HG03135 (cell line): ENCODE data around the gene DCHS2.

Experiments
- ATAC-seq: cut with Tn5 transposase; IDR thresholded peaks from one replicate; pipeline ENCODE4 v1.9.1; 2021; ENCODE audit warnings: mild to moderate bottlenecking, moderate library complexity; ENCODE audit not compliant: unreplicated experiment

DCHS2 gene

DNA sequence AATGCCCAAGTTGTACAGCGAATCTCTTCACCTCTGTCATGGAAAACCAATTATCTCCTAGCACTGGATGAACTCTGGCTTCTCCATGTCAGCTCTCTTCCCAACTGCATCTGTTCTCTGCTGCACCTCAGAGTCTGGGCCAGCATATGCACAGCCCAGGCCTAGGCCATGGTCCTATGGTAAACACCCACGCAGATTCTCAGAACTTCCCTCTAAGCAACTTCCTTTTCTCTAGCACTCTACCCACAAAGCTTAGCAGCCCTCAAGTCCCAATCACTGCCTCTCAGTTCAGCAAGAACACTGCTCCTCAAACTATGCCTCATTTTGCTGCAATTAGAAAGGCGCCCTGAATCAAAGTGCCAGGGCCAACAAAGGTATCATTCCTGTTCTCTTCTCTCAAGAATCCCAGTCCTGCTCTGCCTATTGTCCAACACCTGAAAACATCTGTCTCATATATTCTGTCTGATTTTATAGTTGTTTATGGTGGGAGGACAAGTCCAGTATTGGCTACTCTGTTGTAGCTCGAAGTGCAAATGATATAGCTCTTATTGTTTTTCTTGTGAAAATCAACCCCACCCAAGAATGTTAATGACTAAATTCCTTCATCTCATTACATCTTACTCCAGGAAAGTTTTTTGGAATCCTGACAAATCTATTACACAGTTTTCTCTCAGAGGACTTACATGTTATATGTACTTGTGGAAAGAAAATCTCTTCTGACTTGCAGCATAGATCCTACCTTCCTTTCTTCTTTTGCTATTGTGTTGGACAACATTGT, 85.4 kb downstream of the DCHS2 start:
- ATAC-seq, result no peak

DNA sequence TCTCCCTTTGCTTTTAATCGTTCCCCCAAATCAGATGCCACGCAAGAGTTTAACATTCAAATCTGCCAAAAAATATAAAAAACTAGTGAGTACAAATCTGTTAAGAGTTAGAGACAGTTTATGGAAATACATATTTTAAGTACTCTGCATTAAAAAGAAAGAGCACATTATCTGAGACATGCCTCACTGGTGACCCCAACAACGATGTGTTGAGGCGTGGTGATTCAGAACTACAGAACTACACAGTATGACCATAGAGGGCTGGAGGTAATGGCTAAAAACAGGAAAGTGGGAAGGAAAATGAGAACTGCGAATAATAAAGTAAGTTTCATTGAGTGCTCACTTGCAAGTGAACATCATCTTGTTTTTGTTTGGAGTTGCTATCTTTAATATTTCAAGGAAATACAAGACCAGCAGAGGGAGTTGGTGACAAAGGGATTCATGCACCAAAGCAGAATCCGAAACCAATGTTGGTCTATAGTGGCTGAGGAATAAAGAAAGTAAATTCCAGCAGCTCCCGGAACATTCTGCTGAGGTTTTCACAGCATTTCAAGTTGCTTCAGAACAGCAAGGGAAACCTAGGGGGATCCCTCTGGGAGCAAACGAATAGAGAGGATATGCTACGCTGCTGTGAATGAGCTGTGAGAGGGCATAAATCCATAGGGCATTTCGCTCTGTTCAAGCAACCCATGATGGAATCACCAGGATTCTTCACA, 92.2 kb downstream of the DCHS2 start:
- no peak for ATAC-seq

DNA sequence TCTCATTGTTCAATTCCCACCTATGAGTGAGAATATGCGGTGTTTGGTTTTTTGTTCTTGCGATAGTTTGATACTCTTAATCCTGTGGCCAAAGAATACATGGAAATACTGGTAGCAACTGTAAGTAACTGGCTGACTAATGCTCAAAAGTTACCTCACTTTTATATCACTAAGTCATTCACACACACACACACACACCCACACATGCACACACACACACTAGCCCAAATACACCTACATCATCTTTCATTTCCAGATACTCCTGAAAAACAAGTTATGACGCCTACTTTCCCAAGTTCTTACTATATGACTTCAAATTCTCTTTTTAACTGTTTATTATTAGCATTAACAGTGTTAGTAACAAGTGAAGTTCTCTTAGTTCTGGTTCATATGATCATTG, 101.3 kb downstream of the DCHS2 start:
- ATAC-seq, result no peak

DNA sequence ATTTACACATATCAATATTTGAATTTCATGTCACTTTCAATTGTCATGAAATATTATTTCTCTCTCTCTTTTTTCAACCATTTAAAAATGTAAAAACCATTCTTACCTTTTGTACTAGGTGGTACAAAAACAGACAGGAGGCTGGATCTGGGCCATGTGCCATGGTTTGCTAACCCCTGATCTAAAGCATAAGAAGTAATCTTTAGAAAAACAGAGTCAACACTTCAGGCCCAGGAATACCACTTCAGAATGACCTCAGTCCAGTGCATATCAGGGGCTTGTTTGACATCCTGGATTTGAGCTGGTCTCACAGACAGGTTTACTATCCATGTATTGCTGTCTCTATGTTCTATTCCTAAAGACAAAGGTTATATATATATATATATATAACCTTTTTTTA, 102.5 kb downstream of the DCHS2 start:
- no peak for ATAC-seq

DNA sequence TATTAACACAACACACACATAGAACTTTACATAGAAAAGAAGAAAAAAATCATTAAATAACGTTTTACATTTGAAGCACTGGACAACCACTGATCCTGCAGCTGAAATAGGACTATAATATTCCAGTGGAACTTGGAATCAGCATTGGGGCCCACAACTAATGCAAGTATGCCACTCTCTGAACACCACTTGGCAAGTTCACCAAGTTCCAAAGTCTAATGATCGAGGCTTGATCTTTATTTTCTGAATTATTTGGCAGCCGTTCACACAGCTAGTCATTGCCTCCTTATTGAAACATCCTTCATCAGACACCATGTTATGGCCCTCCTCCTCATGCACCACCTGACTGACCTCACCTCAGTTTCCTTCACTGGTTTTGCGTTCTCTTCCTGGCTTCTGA, 107.6 kb downstream of the DCHS2 start:
- ATAC-seq, result no peak

DNA sequence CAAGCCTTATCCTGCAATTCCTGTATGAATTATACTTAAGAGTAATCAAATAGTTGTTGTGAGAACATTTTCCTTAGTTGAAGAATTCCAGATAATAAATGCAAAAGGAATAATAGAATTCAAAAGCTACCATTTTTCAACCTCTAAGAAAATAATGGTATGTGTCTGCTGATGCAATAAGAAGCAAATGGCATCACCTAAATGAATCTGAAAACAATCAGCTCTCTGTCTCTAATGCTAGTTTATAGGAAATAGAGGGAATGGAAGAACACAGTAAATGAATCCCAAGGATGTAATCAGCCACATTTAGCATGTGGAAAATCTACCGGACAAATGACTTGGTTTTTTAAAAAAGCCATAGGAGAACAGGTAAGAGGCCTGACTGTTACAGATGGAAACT, 115.1 kb downstream of the DCHS2 start:
- ATAC-seq, result no peak

DNA sequence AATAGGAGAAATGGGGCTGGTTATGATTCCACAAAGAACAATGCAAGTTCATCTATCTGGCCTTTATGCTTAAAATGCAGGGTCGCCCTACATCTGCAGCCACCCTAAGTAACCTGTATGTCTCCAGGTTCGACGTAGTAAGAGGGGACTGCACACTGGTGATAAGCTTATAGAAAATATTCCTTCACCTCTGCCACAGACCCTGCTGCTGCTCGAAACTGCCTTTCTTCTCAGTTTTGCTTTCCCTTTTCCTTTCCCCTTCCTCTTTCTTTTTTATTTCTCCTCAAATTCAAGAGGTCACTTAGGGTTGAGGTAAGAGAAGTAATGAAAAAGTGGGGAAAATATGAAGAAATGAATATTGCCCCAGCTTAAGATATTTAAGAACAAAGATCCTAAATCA, 123.5 kb downstream of the DCHS2 start:
- ATAC-seq, result peak; percentile 82

DNA sequence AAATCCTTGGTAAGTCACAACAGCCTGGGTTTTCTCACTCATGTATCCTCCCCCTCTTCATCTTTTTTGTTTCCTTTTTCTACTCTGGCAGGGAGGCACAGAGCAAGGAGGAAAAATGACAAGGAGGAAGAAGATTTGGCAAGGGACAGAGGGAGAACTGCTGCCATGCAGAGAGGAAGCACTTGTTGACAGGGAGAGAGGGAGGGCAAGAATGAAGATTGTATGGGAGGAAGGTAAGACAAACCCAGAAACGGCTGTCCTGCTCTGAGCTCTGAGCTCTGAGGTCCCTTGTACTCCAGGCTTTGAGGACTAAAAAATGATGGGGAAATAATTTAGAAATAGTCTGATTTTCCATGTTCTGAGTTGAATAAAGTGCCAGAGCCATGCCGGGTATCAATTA, 123.9 kb downstream of the DCHS2 start:
- peak; percentile 32 for ATAC-seq

DNA sequence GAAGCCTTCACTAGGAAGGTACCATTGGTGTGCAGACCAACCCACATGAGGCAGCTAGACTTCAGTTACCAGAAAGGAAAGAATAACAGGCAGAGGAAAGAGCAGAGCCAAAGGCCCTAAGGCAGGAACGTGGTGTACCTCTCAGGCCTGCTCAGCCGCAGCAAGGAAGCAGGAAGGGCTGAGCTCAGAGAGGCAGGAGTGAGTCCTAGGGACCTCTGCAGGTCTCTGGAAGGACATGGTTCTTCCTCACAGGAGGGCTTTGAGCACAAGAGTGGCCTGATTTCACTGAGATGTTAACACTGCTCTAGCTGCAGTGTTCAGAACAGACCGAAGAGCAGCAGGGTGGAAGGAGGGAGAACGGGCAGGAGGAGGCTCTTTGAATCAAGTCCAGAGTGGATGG, 124.6 kb downstream of the DCHS2 start:
- ATAC-seq, result no peak

DNA sequence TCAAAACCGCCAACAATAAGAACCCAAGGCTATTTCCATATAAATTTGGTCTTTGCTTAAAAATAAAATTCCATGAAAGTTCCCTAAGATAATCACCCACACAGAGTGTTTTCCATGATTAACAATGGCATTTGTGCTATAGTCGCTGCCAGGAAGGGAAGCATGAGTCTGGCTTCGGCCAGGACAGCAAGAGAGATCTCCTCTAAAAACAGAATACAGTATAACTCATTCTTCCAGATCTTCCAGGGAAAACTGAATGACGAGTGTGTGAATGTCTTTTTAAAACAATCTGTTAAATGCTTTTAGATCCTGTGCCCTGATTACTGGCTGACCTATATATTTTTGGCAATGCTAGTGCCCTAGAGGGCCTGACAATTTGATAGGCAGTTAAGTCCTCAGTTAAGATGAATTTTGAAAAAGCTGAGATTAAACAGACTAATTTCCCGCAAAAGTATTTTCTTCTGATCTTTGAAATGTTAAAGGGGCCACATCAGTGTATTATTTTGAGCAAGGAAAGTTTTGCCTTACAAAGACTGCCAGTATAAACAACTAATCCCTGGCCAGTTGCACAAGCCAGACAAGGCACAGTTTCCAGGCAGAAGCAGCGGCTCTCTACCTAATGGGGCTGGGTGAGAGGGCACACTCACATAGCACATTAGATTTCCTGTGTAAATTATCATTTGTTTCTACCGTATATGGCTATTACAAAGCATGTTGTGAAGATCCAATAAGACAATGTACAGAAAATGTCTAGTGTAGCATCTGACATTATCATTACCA, 127.3 kb downstream of the DCHS2 start:
- ATAC-seq, result no peak

DNA sequence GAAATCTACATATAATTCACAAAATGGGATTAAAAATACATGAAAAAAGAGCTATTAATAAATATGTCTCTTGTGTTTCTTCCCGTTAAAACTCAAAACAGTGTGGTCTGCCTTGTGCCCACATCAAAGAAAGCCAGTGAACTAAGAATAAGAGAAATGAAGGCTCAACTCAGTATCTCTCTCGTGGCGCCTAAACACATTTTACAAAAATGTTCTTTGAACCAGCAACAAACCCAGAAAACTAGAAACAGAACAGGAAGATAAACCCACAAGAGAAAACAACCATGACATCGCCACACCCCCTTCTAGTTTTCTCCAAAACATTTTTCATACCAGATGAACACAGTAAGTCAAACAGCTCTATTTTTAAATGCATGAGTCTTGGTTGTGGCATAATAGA, 130.1 kb downstream of the DCHS2 start:
- no peak for ATAC-seq

DNA sequence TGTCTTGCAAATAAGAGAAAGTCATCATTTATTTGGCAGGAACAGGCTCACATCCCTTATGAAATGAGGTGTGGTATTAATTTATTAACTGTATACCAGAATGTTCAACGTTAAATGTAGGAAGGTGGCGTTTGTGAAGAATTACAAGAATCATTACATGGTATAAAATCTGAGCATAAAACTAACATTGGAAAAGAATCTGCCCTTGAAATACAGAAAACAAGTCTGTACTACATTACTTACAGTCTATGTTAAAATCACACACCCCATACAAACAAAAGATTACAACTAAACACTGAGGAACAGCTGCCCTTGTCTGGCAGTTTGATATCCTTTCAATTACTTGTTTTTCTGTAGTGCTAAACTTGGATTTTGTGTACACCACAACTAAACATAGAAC, 131.1 kb downstream of the DCHS2 start:
- no peak for ATAC-seq

DNA sequence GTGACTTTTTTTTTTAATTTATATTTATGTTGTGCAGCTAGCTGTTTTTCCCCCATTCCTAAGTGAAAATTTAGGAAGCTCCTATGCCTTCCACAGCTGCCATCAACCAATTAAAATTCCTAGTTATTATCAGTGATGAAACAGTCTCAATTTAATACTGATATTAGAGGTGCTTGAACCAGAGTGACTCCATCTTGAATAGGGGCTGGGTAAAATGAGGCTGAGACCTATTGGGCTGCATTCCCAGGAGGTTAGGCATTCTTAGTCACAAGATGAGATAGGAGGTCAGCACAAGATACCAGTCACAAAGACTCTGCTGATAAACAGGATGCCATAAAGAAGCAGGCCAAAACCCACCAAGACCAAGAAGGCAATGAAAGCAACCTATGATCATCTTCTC, 136.7 kb downstream of the DCHS2 start:
- no peak for ATAC-seq

DNA sequence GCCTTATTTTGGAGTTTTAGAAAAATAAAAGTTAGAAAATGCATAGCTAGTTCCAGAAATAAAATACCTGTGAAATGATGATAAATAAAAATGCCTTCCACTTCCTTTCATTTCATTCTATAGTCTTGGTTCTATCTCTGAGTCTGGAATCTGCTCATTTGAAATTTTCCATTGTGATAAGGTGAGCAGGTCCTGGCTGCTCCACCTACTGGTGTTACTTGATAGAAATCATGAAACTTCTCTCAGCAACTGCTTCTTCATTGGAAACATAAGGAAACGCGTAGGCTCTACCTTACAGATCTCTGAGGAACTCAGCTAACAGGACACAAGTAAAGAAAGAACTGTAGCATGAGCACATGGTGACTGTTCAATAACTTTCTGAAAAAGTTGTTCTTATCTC, 141.8 kb downstream of the DCHS2 start:
- no peak for ATAC-seq

DNA sequence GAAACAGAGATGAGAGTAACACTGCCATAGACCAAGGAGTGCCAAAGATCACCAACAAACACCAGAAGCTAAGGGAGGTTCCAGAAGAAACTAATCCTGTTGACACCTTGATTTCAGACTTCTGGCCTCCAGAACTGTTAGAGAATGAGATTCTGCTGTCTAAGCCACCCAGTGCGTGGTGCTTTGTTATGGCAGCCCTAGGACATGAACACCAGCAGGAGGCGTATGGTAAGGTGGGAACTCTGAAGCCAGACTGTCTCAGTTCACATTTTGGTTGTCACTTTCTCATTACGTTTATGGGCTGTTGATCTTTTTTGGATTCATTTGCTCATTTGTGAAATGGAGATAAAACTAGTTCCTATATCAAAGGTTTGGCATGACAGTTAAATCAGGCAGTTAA, 142.9 kb downstream of the DCHS2 start:
- no peak for ATAC-seq

DNA sequence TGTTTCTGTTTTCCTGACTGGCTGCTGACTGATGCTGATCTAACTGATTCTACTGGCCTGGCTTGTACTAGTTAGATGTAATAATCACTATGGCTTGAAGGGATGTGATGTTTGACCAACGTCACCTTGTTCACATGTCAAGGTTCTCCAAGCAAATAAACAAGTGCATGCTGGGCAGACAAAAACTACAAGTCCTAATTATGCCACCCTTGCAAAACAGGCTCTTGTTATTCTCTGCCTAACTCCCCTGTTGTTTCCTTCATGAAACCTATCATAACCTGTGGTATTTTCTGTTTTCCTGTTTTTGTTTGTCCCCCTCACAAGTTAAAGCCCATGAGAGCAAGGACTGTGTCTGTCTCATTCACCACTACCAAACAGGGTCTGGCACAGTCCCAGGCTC, 146.2 kb downstream of the DCHS2 start:
- ATAC-seq, result no peak

DNA sequence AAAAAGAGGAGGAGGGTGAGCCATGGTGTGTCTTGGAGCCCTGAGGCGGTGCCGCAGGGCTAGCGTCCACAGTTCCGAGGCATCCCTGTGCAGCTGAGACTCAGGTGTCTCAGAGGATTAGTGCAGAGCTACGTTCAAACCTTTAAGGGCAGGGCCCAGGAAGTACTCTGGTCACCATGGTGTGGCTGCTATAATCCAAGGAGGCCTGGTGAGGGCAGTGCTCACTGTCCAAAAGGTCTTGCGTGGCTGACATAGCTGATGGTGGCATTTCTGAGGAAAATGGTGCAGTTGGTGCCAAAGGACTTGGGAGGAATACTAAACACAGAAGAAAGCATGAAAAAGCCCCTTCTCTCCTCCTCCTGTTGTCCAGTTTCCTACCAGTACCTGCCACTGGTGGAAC, 146.9 kb downstream of the DCHS2 start:
- ATAC-seq, result no peak

DNA sequence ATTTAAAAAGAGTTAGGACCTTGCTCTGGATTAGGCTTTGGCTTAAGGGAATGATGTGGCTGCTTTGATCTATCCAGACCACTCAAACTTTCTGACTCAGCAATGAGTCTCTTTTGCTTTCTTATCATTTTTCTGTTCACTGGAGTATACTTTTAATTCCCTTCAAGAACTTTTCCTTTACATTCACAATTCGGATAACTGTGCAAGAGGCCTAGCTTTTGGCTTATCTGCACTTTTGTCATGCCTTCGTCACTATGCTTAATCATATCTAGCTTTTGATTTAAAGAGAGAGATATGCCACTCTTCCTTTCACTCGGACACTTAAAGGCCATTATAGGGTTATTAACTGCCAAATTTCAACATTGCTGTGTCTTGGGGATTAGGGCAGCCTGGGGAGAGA, 147.9 kb downstream of the DCHS2 start:
- ATAC-seq, result no peak

DNA sequence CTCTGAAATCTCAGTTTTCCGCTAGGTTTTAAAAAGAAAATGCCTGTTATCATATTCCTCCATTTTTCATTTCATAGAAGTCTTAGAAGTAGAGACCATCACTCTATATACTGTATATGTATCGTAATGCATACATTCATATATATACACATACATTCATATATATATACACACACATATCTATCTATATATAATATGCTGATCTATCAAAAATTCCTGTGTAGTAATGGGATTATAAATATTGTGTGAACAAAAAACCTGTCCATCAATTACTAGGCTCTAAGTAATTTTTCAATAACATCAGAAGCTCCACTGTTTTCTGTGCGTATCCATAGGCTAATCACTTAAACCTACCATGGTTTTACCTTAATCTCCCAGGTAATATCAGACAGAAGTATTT, 150.2 kb downstream of the DCHS2 start:
- ATAC-seq, result no peak

DNA sequence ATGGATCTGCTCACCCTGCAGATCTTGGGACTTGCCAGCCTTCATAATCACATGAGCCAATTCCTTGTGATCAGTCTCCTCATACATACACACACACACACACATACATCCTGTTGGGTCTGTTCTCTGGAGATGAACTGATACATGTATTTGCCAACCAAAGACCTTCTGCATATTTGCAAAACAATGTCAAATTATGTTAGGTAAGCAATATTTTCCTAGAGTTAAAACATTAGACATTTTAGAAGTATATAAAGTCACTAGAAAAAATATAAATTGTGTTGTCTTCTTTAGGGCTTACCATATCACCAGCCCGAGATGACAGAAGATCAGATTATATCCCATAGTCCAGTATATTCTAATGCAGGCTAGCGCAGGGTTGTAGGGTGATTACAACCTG, 156.0 kb downstream of the DCHS2 start:
- ATAC-seq, result no peak

DNA sequence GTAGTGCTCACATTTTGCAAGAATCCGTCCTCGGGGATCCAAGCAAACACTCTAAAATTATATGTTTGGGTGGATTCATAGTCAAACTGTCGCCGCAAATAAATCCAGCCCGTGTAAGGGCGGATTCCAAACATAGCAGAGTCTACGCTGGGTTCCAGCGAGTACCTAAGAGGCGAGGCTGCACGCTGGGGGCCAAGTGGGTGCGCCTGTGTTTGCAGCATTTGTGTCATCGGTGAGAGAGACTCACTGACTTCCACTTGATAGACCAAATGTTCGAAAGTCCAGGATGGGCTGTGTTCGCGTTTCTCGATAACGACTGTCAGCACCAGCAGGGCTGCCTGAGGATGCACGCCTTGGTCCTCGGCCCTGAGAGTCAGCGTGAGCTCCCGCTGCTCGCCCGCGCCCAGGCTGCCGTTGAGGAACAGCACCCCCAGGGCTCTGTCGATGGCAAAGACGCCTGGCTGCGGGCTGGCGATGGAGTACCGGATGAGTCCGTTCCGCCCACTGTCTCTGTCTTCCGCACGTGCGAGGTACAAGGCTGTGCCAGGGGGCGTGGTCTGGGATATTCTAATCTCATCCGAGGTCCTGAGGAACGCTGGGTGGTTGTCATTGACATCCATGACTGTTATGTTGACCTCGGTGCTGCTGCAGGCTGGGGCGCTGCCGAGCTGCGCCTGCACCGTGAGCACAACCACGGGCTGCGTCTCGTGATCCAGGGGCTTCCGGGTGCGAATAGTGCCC, 158.7 kb downstream of the DCHS2 start:
- peak; percentile 86 for ATAC-seq
